Liver (tissue), 3 donors: ENCODE data around the gene BLTP1.

Source experiments
- CTCF ChIP-seq: fragments of 150-350 bp; IDR thresholded peaks from 2 replicates; pipeline ENCODE4 v1.5.1; 2017; ENCODE audit warnings: improper control_type of control experiment, low read depth, low read length; ENCODE audit not compliant: missing input control
- GABPA ChIP-seq, 2 donors: IDR thresholded peaks in 1 of 2; conservative IDR thresholded peaks in 1 of 2; 2 replicates each; pipeline ENCODE4 v1.6.1; 2016; ENCODE audit warnings: antibody characterized with exemption in 2 of 2, mild to moderate bottlenecking in 1 of 2, moderate library complexity in 1 of 2
- HNF4A ChIP-seq, 2 donors: conservative IDR thresholded peaks; 2 replicates each; pipeline ENCODE4 v1.6.1; 2016; ENCODE audit warnings: antibody characterized with exemption in 2 of 2, mild to moderate bottlenecking in 2 of 2
- JUND ChIP-seq, 2 donors: IDR thresholded peaks; 2 replicates each; pipeline ENCODE4 v1.6.1; 2016; ENCODE audit warnings: antibody characterized with exemption in 2 of 2
- REST ChIP-seq: IDR thresholded peaks from 2 replicates; pipeline ENCODE4 v1.6.1; 2016; ENCODE audit warnings: antibody characterized with exemption, mild to moderate bottlenecking
- YY1 ChIP-seq: IDR thresholded peaks from 2 replicates; pipeline ENCODE4 v1.6.1; 2016; ENCODE audit warnings: antibody characterized with exemption, mild to moderate bottlenecking
- ZBTB33 ChIP-seq: IDR thresholded peaks from 2 replicates; pipeline ENCODE4 v1.6.1; 2016; ENCODE audit warnings: antibody characterized with exemption
- TF ChIP-seq, protein P1 (sequence below): IDR thresholded peaks from 2 replicates; pipeline ENCODE4 v1.6.1; 2016; ENCODE audit warnings: antibody characterized with exemption
- donor health status: healthy.
- donor health status: healthy.

GRCh38 chr4:122172266-122172665, 20.1 kb downstream of the BLTP1 start:
- no peak for TF ChIP-seq CTCF
- TF ChIP-seq REST: no peak
- no peak for TF ChIP-seq GABPA (IDR thresholded peaks at IDR 0.05 in 1 of 2, conservative IDR thresholded peaks at IDR 0.05 in 1 of 2)
- no peak for TF ChIP-seq HNF4A (conservative IDR thresholded peaks at IDR 0.05)
- TF ChIP-seq JUND (IDR thresholded peaks at IDR 0.05): no peak
- TF ChIP-seq, protein P1, sequence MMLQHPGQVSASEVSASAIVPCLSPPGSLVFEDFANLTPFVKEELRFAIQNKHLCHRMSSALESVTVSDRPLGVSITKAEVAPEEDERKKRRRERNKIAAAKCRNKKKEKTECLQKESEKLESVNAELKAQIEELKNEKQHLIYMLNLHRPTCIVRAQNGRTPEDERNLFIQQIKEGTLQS: no peak
- no peak for TF ChIP-seq YY1
- no peak for TF ChIP-seq ZBTB33
